GM23248 (cell line): ENCODE results near the gene ERAS. TPM values are rescaled to one million over a fixed set of nuclear protein-coding genes. Genes with fewer than 3 reads are reported as not detected.
A peak's percentile ranks its signal among the peaks of the same experiment; 100 is the strongest.

Source experiments
- DNase-seq: peaks from one replicate; pipeline ENCODE4 v3.0.0-alpha.2; 2015
- H2AFZ ChIP-seq: fragments of 200-600 bp; sonication (generic); 2 replicates; pipeline ENCODE4 v1.6.1; 2016; ENCODE audit warnings: antibody characterized with exemption
- H3F3A ChIP-seq: fragments of 200-600 bp; sonication (generic); 2 replicates; pipeline ENCODE4 v1.6.1; 2016; ENCODE audit warnings: mild to moderate bottlenecking, antibody characterized with exemption, mixed run types; ENCODE audit not compliant: insufficient read depth
- H3K27ac ChIP-seq: fragments of 200-600 bp; sonication (generic); 2 replicates; pipeline ENCODE4 v1.5.1; 2016; ENCODE audit warnings: mild to moderate bottlenecking
- H3K27me3 ChIP-seq: fragments of 200-600 bp; sonication (generic); replicated peaks from 2 replicates; pipeline ENCODE4 v1.6.1; 2016; ENCODE audit warnings: mild to moderate bottlenecking; ENCODE audit not compliant: insufficient read depth
- H3K36me3 ChIP-seq: fragments of 200-600 bp; sonication (generic); 2 replicates; pipeline ENCODE4 v1.6.1; 2016; ENCODE audit warnings: low read depth, mild to moderate bottlenecking
- H3K4me1 ChIP-seq: fragments of 200-600 bp; sonication (generic); 2 replicates; pipeline ENCODE4 v1.6.1; 2016; ENCODE audit warnings: mild to moderate bottlenecking; ENCODE audit not compliant: insufficient read depth
- H3K4me2 ChIP-seq: fragments of 200-600 bp; sonication (generic); one replicate; pipeline ENCODE4 v1.6.1; 2016; ENCODE audit warnings: mild to moderate bottlenecking; ENCODE audit not compliant: unreplicated experiment
- H3K4me3 ChIP-seq: fragments of 200-600 bp; sonication (generic); 2 replicates; pipeline ENCODE4 v1.5.1; 2016; ENCODE audit warnings: mild to moderate bottlenecking
- H3K79me2 ChIP-seq: fragments of 200-600 bp; sonication (generic); 2 replicates; pipeline ENCODE4 v1.6.1; 2016; ENCODE audit warnings: mild to moderate bottlenecking; ENCODE audit not compliant: insufficient read depth
- H3K9ac ChIP-seq: fragments of 200-600 bp; sonication (generic); 2 replicates; pipeline ENCODE4 v1.6.1; 2016; ENCODE audit warnings: mild to moderate bottlenecking
- H3K9me2 ChIP-seq: fragments of 200-600 bp; sonication (generic); 2 replicates; pipeline ENCODE4 v1.6.1; 2016; ENCODE audit warnings: mixed run types, mild to moderate bottlenecking, moderate library complexity; ENCODE audit not compliant: insufficient read depth
- H3K9me3 ChIP-seq: fragments of 200-600 bp; sonication (generic); one replicate; pipeline ENCODE4 v1.6.1; 2017; ENCODE audit warnings: low read depth
- H4K20me1 ChIP-seq: fragments of 200-600 bp; sonication (generic); 2 replicates; pipeline ENCODE4 v1.6.0; 2016; ENCODE audit not compliant: insufficient read depth
- EZH2 ChIP-seq: fragments of 200-600 bp; sonication (generic); IDR thresholded peaks from 2 replicates; pipeline ENCODE4 v1.6.1; 2018; ENCODE audit warnings: antibody characterized with exemption, mild to moderate bottlenecking; ENCODE audit not compliant: insufficient read depth, poor library complexity, severe bottlenecking
- EZH2phosphoT487 ChIP-seq: fragments of 200-600 bp; sonication (generic); IDR thresholded peaks from 2 replicates; pipeline ENCODE4 v1.6.1; 2018; ENCODE audit warnings: antibody characterized with exemption, moderate library complexity, mild to moderate bottlenecking, low read depth; ENCODE audit not compliant: insufficient read depth
- WGBS, 2 experiments: methylation state at CpG; one replicate each; pipeline ENCODE4 v1.1.6; 2015 to 2017; ENCODE audit warnings: low lambda C conversion rate in 2 of 2, low coverage in 1 of 2; ENCODE audit errors: missing lambda C conversion rate in 2 of 2; 5-methylcytosine and 5-hydroxymethylcytosine counted together
- in situ Hi-C: fragments of 300-500 bp; cut with MboI; formaldehyde crosslinking; loops from 2 replicates; pipeline ENCODE4 v1.15.0; 2020
- polyA plus RNA-seq: library from polyadenylated mRNA; unstranded; fragments of >200 nt; fragmentation: Nextera tagmentation; extraction: Ambion mirVana; gene quantifications from 2 replicates; pipeline ENCODE4 v1.2.1, GENCODE V29; 2016
- total RNA-seq: library from RNA; depleted of rRNA; stranded (reverse); fragments of >200 nt; shearing (Covaris generic); gene quantifications from 2 replicates; pipeline ENCODE4 v1.2.3, GENCODE V29; 2014

ERAS gene
- total and polyA plus RNA-seq, 2 experiments from 2014 or later: not detected

DNA sequence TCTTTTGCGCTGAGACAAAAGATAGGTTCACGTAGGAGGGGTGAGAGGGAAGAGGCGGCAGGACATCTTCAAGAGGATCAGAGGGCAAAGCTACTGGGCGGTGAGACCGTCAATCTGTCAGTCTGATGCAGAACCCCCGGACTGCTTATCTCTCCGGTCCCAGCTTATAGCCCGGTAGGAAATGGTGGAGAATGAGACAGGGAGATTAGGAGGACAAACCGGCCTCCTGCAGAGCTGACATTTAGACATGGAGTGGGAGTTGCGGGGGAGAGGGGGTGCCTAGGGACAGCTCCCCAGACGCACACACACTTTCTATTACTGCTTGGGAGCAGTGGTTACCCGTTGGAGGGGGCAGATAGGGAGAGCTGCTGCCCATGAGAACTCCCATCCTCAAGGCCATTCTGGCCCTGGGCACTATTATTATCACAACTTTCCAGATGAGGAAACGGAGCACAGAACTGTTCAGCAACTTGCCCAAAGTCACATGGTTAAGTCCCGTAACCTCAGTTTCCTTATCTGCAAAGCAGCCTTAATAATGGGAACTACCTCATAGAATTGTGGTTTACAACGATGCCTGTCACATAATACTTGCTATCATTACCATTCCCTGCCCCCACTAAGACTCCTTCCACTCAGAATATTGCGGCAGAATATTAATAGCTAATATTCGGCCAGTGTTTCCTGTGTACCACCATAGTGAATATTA lies 25.6 kb upstream of the ERAS start:
- no peak for DNase-seq

DNA sequence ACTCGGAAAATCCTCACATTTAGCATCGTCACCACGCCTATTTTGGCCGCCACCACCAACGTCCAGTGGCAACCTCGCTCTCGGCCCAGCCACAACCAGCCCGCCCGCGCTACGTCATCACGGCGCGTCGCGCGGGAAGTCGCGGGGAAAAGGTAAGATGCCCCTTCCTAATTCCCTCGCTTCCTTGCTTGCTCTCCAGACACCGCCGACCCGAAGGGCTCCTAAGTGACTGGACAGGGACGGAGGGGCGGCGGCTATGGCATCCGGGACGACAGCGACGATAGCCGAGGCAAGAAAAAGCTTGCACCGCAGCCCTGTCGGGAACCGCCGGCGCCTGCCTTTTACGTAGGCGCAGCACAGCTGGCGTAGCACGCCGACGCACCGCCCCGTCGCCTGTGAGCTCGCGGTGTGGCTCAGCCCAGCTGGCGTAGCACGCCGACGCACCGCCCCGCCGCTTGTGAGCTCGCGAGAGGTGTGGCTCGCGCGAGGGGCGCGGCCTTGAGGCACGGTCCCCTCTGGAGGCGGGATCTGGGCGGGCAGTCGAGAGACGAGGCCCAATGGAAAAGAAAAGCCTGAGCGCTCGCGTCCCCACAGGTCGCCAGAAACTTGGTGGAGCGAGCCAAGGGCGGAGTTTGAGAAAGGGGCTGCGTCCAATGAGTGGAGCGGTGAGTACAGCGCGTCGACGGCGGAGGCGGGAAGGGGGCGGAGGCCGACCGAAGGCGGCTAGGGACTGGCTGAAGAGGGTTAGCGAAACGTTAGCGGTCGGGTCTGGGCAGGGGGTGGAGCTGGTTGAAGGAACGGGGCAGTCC lies 24.8 kb upstream of the ERAS start, which contains the start of gene HDAC6:
Gene HDAC6, plus strand, starts transcription at position 788 of the 809 bp plus-strand sequence. CDS start 626 bp downstream, outside the sequence.
- H3F3A ChIP-seq: no peaks in the 10 kb centered on the region
- H3K27me3 ChIP-seq: no peaks in the 10 kb centered on the region
- H3K9ac ChIP-seq: peak within 1 kb of the TSS; percentile 98
- no peaks in the 10 kb centered on the region for H4K20me1 ChIP-seq
- H3K36me3 ChIP-seq: no peaks in the 10 kb centered on the region
- TF ChIP-seq EZH2 (no peak), EZH2phosphoT487 (no peak)
- H3K9me2 ChIP-seq: no peaks in the 10 kb centered on the region
- H3K4me3 ChIP-seq: peak within 1 kb of the TSS; percentile 94
- no peaks in the 10 kb centered on the region for H3K79me2 ChIP-seq
- no peaks in the 10 kb centered on the region for H3K4me1 ChIP-seq
- 0 to 1% methylated on average over 44 to 47 of the region's 89 CpGs for WGBS, 2 experiments
- DNase-seq: peak; percentile 97
- H3K27ac ChIP-seq: peak within 1 kb of the TSS; percentile 98
- no peaks in the 10 kb centered on the region for H3K9me3 ChIP-seq
- peak within 1 kb of the TSS; percentile 97 for H2AFZ ChIP-seq
- peak within 1 kb of the TSS; percentile 91 for H3K4me2 ChIP-seq
- in situ Hi-C loops: no loop called here

More for the DNA sequence above, 25.6 kb upstream of the ERAS start:
- in situ Hi-C loops: no loop called here
- Histone ChIP-seq H3K79me2 (no peaks in the 10 kb centered on the region), H3K36me3 (no peaks in the 10 kb centered on the region), H4K20me1 (no peaks in the 10 kb centered on the region), H3K27me3 (no peaks in the 10 kb centered on the region), H3K4me1 (no peaks in the 10 kb centered on the region), H3K4me3 (peak overlapping the region; percentile 87), H3F3A (no peaks in the 10 kb centered on the region), H3K4me2 (peak overlapping the region; percentile 91), H3K9me2 (no peaks in the 10 kb centered on the region), H2AFZ (peak overlapping the region; percentile 97), H3K9me3 (no peaks in the 10 kb centered on the region), H3K9ac (peak overlapping the region; percentile 92), H3K27ac (peak overlapping the region; percentile 92)
- TF ChIP-seq EZH2: no peak
- TF ChIP-seq EZH2phosphoT487: no peak
- WGBS, 2 experiments: 19 to 27% methylated on average over 15 to 16 of the region's 17 CpGs

DNA sequence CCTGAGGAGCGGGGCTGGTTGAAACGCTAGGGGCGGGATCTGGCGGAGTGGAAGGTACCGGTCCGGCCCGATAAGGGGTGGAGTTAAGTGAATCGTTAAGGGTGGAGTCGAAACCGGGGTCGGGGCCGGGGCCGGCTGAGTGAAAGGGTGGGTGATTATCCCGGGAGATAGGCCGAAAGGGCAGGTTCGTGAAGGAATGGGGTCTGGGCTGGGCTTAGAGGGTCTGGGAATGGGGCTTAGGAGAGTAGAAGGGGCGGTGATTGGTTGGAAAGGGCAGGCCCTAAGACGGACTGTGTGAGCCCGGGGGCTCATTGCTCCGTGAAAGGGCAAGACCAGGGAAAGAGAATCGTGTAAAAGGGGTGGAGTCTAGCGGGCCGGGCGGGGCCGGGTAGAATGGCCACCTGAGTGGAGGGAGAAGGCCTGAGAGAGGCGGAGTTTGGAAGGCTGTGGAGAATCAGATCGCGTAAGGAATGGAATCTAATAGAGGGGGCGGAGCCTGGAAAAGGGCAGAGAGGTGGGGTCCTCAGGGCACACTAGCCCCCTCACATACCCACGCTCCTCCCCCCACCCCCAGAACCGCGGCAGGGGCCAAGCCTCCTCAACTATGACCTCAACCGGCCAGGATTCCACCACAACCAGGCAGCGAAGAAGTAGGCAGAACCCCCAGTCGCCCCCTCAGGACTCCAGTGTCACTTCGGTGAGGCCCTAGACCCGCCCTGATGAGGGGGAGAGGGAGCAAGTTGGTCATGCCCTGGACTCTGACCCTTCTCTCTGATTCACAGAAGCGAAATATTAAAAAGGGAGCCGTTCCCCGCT lies 24.0 kb upstream of the ERAS start:
- no peaks in the 10 kb centered on the region for H3K9me2 ChIP-seq
- H2AFZ ChIP-seq: peak overlapping the region; percentile 86
- in situ Hi-C loops: no loop called here
- H3K9ac ChIP-seq: peak overlapping the region; percentile 98
- no peaks in the 10 kb centered on the region for H3K9me3 ChIP-seq
- H3K4me3 ChIP-seq: peak overlapping the region; percentile 94
- no peaks in the 10 kb centered on the region for H4K20me1 ChIP-seq
- no peaks in the 10 kb centered on the region for H3F3A ChIP-seq
- no peaks in the 10 kb centered on the region for H3K36me3 ChIP-seq
- peak overlapping the region; percentile 98 for H3K27ac ChIP-seq
- no peaks in the 10 kb centered on the region for H3K4me1 ChIP-seq
- 2 to 5% methylated on average over 11 to 37 of the region's 40 CpGs for WGBS, 2 experiments
- H3K79me2 ChIP-seq: no peaks in the 10 kb centered on the region
- peak; percentile 81 for DNase-seq
- H3K4me2 ChIP-seq: peak overlapping the region; percentile 83
- H3K27me3 ChIP-seq: no peaks in the 10 kb centered on the region
- TF ChIP-seq EZH2phosphoT487 (no peak), EZH2 (no peak)

DNA sequence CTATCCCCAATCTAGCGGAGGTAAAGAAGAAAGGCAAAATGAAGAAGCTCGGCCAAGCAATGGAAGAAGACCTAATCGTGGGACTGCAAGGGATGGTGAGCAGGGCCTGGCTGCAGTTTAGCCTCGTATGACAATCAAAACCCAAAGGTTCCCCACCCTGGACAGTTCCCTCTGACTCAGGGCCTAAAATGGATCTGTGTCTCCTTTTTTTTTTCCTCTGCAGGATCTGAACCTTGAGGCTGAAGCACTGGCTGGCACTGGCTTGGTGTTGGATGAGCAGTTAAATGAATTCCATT lies 23.5 kb upstream of the ERAS start:
- Histone ChIP-seq H3K79me2 (no peaks in the 10 kb centered on the region), H2AFZ (peak overlapping the region; percentile 86), H3K4me1 (no peaks in the 10 kb centered on the region), H3K4me3 (peak overlapping the region; percentile 94), H3K9me3 (no peaks in the 10 kb centered on the region), H3K27me3 (no peaks in the 10 kb centered on the region), H3K4me2 (peak overlapping the region; percentile 83), H3F3A (no peaks in the 10 kb centered on the region), H3K9me2 (no peaks in the 10 kb centered on the region), H3K36me3 (no peaks in the 10 kb centered on the region), H4K20me1 (no peaks in the 10 kb centered on the region), H3K9ac (peak overlapping the region; percentile 98), H3K27ac (peak overlapping the region; percentile 98; the same call in 1 of the 2 replicates)
- DNase-seq: peak; percentile 38
- WGBS, 2 experiments: 38% methylated on average over 3 to 4 of the region's 4 CpGs
- TF ChIP-seq EZH2phosphoT487: no peak
- in situ Hi-C loops: no loop called here
